HEK293 (cell line): ENCODE results near the gene SAE1.

Source experiments
- YY2 ChIP-seq: fragments of 450-650 bp; formaldehyde crosslinking; IDR thresholded peaks from 2 replicates; pipeline ENCODE4 v1.5.1; 2016; ENCODE audit warnings: missing biosample characterization, missing genetic modification characterization
- ZNF350 ChIP-seq: fragments of 450-650 bp; formaldehyde crosslinking; IDR thresholded peaks from 2 replicates; pipeline ENCODE4 v1.5.0; 2017; ENCODE audit warnings: missing biosample characterization, mild to moderate bottlenecking, missing genetic modification characterization
- ZSCAN30 ChIP-seq: fragments of 450-650 bp; IDR thresholded peaks from 2 replicates; pipeline ENCODE4 v1.5.1; 2018; ENCODE audit warnings: missing biosample characterization, mild to moderate bottlenecking, missing genetic modification characterization, moderate library complexity
- TF ChIP-seq, protein P1 (sequence below): fragments of 450-650 bp; formaldehyde crosslinking; IDR thresholded peaks from 2 replicates; pipeline ENCODE4; 2016; ENCODE audit warnings: missing biosample characterization, missing genetic modification characterization
- TF ChIP-seq, protein P2 (sequence below): fragments of 450-650 bp; formaldehyde crosslinking; IDR thresholded peaks from 2 replicates; pipeline ENCODE4 v1.5.1; 2016; ENCODE audit warnings: missing biosample characterization, missing genetic modification characterization
- TF ChIP-seq, protein P3 (sequence below): fragments of 450-650 bp; formaldehyde crosslinking; IDR thresholded peaks from 2 replicates; pipeline ENCODE4 v1.5.1; 2017; ENCODE audit warnings: missing biosample characterization, mild to moderate bottlenecking, missing genetic modification characterization, moderate library complexity

DNA sequence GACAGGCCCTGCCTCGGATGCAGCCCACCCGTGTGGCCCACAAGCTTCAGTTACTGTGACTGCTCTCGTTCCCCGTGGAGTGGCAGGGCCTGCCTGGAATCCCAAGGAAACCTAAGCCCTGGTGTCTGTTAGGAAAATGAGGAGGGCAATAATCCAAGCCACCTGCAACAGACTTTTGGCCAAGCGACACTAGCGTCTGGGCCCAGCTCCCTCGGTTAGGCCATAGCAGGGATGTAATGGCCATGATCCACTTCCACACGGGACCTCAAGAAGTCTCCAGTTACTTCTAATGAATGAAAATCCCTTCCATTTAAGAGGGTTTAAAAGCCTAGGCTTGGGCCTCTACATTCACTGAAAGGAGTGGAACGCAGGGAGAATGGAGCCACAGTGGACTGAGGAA, 26.0 kb upstream of the SAE1 start:
- TF ChIP-seq, protein P1, sequence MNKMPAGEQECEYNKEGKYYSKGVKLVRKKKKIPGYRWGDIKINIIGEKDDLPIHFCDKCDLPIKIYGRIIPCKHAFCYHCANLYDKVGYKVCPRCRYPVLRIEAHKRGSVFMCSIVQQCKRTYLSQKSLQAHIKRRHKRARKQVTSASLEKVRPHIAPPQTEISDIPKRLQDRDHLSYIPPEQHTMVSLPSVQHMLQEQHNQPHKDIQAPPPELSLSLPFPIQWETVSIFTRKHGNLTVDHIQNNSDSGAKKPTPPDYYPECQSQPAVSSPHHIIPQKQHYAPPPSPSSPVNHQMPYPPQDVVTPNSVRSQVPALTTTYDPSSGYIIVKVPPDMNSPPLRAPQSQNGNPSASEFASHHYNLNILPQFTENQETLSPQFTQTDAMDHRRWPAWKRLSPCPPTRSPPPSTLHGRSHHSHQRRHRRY (tag by site-specific recombination): no peak
- TF ChIP-seq, protein P2, sequence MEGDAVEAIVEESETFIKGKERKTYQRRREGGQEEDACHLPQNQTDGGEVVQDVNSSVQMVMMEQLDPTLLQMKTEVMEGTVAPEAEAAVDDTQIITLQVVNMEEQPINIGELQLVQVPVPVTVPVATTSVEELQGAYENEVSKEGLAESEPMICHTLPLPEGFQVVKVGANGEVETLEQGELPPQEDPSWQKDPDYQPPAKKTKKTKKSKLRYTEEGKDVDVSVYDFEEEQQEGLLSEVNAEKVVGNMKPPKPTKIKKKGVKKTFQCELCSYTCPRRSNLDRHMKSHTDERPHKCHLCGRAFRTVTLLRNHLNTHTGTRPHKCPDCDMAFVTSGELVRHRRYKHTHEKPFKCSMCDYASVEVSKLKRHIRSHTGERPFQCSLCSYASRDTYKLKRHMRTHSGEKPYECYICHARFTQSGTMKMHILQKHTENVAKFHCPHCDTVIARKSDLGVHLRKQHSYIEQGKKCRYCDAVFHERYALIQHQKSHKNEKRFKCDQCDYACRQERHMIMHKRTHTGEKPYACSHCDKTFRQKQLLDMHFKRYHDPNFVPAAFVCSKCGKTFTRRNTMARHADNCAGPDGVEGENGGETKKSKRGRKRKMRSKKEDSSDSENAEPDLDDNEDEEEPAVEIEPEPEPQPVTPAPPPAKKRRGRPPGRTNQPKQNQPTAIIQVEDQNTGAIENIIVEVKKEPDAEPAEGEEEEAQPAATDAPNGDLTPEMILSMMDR (tag by site-specific recombination): no peak
- TF ChIP-seq, protein P3, sequence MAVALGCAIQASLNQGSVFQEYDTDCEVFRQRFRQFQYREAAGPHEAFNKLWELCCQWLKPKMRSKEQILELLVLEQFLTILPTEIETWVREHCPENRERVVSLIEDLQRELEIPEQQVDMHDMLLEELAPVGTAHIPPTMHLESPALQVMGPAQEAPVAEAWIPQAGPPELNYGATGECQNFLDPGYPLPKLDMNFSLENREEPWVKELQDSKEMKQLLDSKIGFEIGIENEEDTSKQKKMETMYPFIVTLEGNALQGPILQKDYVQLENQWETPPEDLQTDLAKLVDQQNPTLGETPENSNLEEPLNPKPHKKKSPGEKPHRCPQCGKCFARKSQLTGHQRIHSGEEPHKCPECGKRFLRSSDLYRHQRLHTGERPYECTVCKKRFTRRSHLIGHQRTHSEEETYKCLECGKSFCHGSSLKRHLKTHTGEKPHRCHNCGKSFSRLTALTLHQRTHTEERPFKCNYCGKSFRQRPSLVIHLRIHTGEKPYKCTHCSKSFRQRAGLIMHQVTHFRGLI (tag by site-specific recombination): no peak
- TF ChIP-seq ZNF350 (tag by site-specific recombination): no peak
- TF ChIP-seq YY2 (tag by site-specific recombination): no peak
- no peak for TF ChIP-seq ZSCAN30 (tag by site-specific recombination)
